Transverse colon (tissue), 3 donors: ENCODE results near the gene SOCS1.

Source experiments
- POLR2A ChIP-seq: fragments of 450-650 bp; IDR thresholded peaks from one replicate; pipeline ENCODE4 v1.6.1; 2016; ENCODE audit warnings: antibody characterized with exemption, mild to moderate bottlenecking, moderate library complexity
- TF ChIP-seq, protein P1 (sequence below), 5 experiments: fragments of 200-600 bp in 3 of 5; fragments of 450-650 bp in 2 of 5; sonication (generic) in 3 of 5; IDR thresholded peaks; 1 replicate in 2 of 5; 2 replicates in 3 of 5; pipeline ENCODE4 v1.5.1; 2016 to 2017; ENCODE audit warnings: antibody characterized with exemption in 5 of 5, inconsistent platforms in 3 of 5, mild to moderate bottlenecking in 2 of 5, moderate library complexity in 1 of 5

DNA sequence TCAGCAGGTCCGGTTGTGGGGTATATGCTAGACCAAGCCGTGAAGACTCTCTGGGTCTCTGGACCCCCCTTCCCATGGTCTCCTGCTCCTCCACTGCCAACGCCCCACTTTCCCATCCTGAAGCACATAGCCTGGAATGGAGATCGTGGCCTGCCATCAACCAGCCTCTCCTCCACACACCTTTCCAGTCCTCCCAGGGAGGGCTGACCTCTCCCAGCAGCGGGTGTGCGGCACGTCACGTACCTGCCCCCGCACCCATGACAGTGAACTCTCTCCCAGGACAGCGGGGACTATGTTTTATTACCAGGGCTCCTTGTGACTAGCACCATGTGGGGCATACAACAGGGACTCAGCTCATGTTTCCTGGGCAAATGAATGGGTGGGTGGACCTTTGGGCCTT is 15.6 kb upstream of the SOCS1 start:
- no peak for TF ChIP-seq POLR2A
- TF ChIP-seq, protein P1, sequence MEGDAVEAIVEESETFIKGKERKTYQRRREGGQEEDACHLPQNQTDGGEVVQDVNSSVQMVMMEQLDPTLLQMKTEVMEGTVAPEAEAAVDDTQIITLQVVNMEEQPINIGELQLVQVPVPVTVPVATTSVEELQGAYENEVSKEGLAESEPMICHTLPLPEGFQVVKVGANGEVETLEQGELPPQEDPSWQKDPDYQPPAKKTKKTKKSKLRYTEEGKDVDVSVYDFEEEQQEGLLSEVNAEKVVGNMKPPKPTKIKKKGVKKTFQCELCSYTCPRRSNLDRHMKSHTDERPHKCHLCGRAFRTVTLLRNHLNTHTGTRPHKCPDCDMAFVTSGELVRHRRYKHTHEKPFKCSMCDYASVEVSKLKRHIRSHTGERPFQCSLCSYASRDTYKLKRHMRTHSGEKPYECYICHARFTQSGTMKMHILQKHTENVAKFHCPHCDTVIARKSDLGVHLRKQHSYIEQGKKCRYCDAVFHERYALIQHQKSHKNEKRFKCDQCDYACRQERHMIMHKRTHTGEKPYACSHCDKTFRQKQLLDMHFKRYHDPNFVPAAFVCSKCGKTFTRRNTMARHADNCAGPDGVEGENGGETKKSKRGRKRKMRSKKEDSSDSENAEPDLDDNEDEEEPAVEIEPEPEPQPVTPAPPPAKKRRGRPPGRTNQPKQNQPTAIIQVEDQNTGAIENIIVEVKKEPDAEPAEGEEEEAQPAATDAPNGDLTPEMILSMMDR (IDR thresholded peaks at IDR 0.05), result no peak
